HG03469 (cell line): ENCODE results near the gene GCDH.
"Not testable (repeated sequence)": the region's sequence is repeated elsewhere in the genome, so short reads cannot be mapped to it uniquely, and the experiment has no call there.

Source experiments
- ATAC-seq: cut with Tn5 transposase; IDR thresholded peaks from one replicate; pipeline ENCODE4 v1.9.1; 2021; ENCODE audit warnings: mild to moderate bottlenecking, moderate library complexity, moderate number of reproducible peaks; ENCODE audit not compliant: unreplicated experiment

Gene GCDH

DNA sequence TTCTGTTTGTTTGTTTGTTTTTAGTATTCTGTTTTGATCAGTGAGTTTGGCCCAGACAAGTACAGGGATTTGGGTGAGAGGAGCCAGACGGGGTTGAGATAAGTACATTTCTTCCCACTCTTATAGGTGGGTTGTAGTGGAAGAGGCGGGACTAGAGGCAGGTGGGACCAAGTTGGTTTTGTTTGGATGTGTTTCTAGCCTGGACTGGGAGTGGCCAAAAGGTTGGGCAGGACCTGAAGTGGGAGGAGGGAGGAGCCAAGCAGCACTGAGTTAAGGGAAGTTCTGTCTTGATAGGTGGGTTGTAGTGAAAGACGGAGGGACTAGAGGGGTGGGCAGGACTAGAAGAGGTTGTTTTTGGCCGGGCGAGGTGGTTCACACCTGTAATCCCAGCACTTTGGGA lies 18.7 kb upstream of the GCDH start:
- ATAC-seq: no peak

DNA sequence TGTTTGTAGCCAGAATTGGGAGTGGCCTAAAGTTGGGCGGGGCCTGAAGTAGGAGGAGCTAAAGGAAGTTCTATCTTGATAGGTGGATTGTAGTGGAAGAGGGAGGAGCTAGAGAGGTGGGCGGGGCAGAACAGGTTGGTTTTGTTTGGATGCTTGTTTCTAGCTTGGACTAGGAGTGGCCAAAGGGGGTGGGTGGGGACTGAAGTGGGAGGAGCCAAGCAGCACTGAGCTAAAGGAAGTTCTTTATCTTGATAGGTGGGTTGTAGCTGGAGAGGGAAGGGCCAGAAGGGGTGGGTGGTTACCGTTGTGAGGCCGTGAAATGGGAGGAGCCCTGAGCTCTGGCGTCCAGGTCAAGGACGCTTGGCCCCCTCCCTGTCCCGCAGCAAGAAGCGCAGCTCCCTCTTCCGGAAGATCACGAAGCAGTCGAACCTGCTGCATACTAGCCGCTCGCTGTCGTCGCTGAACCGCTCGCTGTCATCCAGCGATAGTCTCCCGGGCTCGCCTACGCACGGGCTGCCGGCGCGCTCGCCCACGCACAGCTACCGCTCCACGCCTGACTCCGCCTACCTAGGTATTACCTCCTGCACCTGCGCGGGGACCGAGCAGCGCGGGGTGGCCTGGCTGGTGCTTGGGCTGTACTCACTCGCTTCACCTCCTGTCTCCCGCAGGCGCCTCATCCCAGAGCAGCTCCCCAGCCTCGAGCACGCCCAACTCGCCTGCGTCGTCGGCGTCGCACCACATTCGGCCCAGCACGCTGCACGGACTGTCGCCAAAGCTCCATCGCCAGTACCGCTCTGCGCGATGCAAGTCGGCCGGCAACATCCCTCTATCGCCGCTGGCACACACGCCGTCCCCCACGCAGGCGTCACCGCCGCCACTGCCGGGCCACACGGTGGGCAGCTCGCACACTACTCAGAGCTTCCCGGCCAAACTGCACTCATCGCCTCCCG lies 17.7 kb upstream of the GCDH start:
- ATAC-seq: no peak

DNA sequence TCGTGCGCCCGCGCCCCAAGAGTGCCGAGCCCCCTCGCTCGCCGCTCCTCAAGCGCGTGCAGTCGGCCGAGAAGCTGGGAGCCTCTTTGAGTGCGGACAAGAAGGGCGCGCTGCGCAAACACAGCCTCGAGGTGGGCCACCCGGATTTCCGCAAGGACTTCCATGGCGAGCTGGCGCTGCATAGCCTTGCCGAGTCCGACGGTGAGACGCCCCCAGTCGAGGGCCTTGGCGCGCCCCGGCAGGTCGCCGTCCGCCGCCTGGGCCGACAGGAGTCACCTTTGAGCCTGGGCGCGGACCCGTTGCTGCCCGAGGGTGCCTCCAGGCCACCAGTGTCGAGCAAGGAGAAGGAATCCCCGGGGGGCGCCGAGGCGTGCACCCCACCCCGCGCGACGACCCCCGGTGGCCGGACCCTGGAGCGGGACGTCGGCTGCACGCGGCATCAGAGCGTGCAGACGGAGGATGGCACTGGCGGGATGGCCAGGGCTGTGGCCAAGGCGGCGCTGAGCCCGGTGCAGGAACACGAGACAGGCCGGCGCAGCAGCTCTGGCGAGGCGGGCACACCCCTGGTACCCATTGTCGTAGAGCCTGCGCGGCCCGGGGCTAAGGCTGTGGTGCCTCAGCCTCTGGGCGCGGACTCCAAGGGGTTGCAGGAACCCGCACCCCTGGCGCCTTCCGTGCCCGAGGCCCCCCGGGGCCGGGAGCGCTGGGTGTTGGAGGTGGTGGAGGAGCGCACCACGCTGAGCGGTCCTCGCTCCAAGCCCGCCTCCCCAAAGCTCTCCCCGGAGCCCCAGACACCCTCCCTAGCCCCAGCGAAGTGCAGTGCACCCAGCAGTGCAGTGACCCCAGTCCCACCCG lies 16.8 kb upstream of the GCDH start:
- ATAC-seq: no peak

DNA sequence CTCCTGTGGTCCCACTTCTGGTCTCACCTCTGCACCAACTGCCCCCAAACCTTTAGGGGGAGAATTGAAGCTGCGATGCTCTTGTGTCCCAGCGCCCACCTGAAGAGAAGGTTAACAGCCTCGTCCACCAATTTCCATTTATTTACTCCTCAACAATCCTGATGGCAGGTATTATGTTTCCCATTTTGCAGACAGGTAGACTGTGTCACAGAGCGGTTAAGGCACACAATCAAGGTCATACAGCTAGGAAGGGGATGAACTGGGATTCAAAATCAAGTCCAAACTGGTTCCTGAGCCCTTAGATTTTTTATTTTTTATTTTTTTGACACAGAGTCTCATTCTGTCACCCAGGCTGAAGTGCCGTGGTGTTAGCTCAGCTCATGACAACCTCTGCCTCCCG lies 15.9 kb upstream of the GCDH start:
- no peak for ATAC-seq

DNA sequence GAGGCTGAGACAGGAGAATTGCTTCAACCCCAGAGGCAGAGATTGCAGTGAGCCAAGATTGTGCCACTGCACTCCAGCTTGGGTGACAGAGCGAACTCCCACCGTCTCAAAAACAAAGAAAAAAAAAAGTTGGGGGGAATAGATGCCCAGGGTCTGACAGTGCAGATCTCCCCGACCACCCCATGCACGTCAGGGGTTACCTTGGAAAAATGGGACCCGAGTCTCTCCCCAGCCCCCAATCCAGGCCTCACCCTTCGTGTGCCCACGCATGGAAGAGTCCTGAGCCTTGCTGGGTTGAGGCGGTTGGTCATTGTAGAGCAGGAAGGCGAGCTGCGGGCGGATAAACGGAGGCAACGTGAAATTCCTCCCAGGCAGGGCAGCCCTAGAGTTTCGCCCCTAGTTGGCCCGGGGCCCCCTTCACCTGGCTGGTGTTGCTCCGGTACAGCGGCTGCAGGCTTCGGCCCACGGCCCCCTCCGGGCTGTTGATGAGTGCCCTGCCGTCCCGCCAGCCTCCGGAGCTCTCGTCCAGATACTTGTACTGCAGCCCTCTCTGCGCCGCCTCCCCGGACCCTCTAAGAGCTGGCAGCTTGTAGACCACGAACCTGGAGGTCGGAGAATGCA lies 10.3 kb upstream of the GCDH start:
- no peak for ATAC-seq

DNA sequence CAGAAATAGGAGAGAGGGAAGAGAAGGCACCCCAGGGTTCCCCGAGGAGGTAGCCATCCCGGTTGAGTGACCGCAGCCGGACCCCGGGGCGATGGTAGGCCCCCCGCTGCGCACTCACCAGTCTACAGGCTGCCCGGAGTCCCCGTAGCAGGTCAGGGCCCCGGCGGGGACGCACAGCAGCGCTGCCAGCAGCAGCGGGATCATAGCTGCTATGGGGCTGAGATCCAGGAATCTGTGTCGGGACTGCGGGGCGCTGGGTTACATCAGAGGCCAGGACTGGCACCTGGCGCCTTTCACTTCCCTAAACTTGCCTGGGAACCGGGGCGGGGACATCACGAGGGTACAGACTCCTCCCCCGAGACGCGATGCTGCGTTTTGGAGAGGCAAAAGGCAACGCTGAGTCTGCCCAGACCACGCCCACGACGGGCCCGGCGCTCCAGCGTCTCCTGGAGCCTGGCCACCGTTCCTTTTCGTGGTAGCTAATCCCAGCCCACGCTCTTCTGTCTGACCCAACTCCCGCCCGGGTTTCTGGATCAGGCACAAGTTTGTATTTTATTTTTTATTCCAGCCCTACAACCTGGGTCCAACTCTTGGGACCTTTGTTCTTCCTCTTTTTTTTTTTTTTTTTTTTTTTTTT lies 9.7 kb upstream of the GCDH start, which contains the start of gene DNASE2:
TSS of gene DNASE2 (minus strand) at position 278 of the 637 bp plus-strand sequence. CDS start at position 204, 74 bp downstream.
- ATAC-seq: no peak

DNA sequence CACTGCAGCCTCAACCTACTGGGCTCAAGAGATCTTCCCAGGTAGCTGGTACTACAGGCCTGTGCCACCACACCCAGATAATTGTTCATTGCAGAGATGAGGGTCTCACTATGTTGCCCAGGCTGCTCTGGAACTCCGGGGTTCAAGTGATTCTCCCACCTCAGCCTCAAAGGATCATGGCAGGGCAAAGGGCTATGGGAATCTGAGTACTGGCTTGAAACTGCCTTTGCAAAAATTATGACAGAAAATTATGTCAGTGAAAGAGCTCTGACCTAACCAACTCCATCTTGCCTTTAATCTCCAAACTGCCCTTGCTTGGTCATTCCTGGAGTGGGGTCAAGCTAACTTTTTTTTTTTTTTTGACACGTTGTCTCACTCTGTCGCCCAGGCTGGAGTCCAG lies 8.4 kb upstream of the GCDH start:
- ATAC-seq: no peak

DNA sequence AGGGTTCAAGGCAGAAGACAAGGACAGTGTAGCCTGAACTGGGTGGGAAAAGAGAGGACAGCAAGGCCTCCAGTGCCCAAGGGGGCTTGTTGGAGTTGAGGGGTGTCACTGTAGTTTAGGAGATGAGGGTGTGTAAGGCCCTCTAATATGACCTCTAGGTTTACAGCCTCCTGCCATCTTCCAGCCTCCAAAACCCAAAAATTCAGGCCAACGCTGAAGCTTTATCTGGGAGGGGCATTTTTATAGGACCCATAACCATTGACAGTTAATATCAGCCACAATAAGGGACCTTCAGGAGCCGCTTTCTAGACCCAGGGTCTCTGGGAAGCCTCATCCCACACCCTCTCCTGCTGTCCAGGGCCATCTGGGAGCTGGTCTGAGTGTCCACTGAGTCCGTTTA lies 6.8 kb upstream of the GCDH start:
- ATAC-seq: no peak

DNA sequence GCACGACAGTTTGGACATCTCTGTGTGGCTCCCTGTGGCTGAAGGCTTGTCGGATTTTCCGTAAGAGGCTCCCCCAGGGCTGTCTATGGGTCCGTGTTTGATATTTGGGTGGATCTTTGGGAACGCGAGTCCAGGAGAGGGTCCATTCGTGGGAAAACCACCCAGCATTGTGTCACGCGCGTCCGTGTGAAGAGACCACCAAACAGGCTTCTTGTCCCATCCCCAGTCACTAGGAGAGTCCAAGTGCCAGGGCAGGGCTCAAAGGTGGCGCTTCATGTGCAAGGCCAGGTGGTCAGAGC lies 6.4 kb upstream of the GCDH start:
- ATAC-seq: no peak

DNA sequence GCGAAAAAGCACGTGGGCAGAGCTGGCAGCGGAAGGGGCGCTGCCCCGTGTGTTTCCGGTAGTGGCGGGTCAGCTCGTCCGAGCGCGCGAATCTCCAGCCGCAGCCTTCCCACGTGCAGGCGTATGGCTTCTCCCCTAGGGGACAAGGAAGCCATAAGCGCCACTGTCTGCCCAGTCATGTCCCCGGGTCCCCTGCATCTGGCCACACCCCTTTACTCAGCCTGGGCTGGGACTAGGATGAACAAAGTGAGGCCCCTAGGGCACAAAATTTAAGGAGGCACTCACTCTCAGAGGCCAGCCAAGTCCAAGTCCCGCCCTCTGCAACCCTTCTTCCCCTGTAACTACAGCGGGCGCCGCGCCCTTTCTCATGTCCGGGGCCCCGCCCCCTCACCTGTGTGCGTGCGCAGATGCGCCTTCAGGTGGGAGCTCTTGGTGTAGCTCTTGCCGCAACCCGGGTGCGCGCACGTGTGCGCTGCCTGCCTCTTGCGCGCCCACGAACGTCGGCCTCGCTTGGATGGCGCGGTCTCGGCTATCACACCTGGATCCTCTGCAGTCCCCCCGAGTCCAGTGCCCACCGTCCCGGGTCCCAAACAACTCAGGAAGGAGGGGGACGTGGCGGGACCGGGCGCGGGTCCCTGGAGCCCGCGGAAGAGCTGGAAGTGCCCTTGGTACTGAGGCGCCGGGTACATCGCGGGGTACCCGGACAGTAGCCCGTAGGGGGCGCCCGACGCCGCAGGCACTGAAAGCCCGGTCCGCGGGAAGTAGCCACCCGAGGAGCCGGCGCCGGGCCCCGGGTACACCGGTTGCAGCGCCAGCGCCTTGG lies 5.8 kb upstream of the GCDH start:
- ATAC-seq: no peak

DNA sequence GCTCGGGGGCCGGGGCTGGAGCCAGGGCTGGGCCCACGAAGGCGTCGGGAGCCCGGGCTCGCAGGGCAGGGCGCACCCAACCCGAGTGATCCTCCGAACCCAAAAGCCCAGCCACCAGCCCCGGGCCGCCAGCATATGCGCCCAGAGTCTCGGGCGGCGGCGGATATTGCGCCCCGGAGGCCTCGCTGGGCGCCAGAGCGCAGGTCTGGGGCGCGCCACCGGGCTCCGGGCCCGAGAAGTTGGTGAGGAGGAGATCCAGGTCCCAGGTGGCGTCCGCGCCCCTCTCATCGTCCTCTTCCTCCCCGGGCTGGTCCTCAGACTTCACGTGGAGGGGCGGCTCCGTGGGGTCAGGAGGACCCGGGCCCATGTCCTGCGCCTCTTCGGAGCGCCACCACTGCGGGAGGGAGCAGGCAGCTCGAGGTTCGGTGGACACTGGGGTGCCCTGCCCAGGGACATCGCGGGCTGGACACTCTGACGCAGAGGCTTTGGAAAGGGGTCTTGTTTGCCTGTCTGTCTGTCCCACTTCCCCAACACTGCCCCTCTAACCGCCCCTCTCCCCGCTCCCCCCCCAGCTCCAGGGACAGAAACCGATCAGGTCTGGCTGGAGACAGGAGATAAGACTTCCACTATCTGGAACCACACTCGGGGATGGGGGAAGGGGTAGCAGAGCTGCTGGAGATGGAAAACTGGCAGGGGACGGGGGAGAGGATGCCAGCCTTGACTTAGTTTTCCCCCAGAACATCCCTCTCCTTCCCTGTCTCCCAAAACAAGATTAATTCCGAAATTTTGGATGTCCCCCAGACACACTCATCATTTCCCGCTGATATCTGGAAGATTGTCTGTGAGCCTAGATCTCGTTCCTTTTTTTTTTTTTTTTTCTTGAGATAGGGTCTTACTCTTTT lies 5.0 kb upstream of the GCDH start:
- ATAC-seq: no peak

DNA sequence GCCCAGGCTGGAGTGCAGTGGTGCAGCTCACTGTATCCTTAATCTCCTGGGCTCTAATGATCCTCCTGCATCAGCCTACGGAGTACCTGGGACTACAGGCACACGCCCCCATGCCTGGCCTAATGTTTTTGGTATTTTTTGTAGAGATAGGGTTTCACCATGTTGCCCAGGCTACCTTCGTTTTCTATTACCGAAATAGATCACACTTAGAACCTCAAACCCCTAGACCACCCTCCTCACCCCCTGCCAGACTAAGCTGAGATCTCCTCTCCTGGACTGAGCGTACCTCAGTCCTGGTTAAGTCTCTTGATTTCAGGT lies 4.3 kb upstream of the GCDH start:
- no peak for ATAC-seq

DNA sequence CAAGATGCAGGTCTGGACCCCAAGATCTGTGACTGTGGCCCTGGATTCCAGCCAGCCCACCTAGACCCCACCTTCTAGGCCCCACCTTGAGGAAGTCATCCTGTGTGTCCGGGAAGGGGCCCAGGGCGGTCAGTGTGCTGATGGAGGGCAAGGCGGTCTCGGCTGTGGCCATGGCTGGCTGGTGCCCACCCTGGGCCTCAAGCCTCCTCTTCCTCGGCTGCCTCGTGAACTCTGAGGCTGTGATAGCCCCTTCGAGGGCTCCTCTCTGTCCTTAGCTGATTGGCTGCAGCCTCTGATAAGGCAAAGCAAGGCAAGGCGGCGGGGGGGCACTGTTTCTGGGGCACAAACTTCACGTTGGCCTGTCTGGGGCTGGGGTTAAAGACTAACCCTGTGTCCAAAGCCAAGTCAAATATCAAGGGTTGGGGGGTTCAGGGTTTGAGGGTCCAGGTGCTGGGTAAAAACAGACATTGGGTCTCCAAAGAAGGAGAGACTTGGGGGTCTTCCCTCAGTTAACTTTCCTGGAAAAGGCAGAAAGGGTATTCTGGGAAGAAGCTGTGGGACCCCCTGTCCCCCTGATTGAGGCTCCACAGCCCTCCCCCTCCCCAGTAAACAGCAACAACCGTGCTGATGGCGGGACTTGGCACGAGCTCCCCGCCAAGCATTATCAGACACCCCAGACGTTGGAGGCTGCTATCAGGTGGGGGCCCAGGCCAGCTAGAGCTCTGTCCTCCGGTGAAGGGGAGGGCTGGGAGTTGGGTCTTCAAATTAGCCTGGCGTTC lies 3.8 kb upstream of the GCDH start, which contains the start of gene KLF1:
TSS of gene KLF1 (minus strand) at position 233 of the 779 bp plus-strand sequence. CDS start at position 172, 61 bp downstream.
- ATAC-seq: no peak

DNA sequence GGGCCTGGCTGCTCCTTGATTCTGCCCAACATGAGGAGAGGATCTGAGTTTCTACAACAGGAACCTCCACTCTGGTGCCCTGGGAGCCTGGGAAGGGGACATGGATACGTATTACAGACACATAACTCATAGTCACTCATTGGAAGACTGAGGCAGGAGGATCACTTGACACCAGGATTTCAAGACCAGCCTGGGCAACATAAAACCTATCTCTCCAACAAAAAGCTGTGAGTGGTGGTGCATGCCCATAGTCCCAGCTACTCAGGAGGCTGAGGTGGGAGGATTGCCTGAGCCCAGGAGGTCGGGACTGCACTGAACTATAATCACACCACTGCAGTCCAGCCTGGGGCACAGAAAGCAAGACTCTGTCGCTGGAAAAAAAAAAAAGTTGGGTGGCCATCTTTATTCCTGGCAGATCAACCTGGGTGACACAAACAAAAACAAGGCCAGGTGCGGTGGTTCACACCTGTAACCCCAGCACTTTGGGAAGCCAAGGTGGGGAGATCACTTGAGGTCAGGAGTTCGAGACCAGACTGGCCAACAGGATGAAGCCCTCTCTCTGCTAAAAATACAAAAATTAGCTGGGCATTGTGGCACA lies 2.9 kb upstream of the GCDH start:
- no peak for ATAC-seq

DNA sequence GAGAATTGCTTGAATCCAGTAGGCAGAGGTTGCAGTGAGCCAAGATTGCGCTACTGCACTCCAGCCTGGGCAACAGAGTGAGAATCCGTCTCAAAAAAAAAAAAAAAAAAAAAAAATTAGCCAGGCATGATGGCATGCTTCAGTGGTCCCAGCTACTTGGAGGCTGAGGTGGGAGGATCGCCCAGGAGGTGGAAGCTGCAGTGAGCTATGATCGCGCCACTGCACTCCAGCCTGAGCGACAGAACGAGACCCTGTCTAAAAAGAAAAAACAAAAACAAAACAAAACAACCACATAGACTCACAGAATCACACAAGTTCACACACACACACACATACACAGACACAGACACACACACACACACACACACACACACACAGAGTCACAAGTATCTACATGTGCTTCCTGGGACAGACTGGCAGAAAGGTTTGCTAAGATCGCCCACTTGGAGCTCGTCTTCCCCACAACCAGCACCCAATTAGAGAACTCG lies 617 bp upstream of the GCDH start:
- not testable (repeated sequence) for ATAC-seq

DNA sequence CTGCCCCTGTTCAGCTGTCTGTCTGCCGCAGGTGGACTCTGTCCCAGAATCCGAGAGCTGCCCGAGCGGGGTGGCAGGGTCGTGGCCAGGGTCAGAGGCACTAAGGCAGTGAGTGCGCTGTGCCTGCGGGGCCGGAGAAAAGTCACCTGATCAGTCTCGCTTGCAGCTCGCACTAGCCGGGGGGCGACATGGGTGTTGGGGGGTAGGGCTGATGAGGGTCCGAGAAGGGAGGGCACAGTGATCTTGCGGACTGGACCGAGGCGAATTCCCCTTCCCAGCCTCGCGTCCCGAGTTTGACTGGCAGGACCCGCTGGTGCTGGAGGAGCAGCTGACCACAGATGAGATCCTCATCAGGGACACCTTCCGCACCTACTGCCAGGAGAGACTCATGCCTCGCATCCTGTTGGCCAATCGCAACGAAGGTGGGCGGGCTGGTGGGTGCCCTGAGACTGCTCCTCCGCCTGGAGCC lies 627 bp downstream of the GCDH start:
- ATAC-seq: no peak

DNA sequence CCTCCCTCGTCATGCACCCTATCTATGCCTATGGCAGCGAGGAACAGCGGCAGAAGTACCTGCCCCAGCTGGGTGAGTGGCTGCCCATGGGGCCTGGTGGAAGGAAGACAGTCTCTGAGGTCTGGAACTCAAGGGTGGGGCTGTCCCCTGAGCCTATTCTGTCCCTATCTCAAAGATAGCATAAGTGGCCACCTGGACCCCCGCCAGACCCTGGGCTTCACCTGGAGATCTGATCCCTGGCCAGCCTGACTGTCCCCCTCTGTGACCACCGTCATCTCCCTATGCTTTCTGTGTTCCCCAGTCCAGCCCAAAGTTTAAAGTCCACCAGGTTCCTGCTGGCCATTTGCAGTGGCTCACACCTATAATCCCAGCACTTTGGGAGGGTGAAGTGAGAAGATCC lies 2.6 kb downstream of the GCDH start:
- no peak for ATAC-seq

DNA sequence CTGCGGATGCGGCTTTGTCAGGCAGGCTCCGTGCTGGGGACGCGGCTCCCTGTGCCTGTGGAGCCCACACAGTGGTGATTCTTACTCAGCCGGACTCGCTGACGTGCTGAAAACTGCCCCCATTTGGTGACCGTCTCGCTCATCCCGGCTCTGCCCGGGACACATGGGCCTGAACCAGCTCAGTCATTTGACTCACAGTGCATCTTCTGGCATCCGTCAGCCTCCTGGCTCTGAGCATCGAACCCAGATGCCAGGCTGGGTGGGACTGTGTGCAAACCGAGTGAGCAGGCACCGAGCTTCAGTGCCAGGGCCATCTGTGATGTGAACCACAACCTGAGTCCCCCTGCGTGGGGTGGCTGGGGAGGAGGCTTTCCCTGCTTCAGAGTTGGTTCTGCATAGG lies 5.5 kb downstream of the GCDH start:
- no peak for ATAC-seq
